Measurements from ENCODE around the gene TSPAN18.

Gene TSPAN18

DNA sequence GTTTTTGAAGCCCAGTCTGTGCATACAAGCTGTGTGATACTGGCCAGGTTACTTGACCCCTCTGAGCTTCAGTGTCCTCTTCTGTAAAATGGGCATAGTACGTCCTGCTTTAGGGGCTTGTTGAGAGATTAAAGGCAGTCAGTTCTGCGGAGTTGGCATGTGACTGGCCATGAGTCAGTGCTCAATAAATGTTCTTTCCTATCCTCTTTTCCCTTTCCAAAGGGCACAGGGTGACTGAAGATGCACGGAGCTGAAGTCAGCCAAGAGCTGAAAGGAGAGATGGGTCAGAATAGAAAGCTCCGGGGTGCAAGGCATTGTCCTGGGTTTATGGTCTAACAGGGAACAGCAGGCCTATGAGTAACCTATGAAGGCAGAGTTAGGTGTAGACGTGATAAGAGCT is 175.0 kb downstream of the TSPAN18 start:
- no peak for DNase-seq

DNA sequence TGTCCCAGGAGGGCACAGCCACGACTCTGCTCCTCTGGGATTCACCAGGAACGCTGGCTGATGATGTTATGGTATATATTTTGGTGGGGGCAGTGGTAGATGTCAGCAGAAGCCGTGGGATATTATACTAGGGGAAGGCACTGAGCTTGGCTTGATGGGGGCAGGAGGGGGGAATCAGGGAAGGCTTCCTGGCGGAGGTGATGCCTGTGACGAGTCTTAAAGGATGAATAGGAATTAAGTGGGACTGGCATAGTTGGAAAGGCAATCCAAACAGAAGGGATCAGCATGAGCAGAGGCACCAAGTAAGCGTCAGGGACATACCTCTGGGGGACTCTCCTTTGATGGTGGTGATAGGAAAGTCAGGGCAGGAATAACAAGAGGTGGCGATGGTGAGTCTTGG is 176.3 kb downstream of the TSPAN18 start:
- no peak for DNase-seq

GRCh38 chr11:44903518-44903917 is 176.8 kb downstream of the TSPAN18 start:
- DNase-seq, result no peak

DNA sequence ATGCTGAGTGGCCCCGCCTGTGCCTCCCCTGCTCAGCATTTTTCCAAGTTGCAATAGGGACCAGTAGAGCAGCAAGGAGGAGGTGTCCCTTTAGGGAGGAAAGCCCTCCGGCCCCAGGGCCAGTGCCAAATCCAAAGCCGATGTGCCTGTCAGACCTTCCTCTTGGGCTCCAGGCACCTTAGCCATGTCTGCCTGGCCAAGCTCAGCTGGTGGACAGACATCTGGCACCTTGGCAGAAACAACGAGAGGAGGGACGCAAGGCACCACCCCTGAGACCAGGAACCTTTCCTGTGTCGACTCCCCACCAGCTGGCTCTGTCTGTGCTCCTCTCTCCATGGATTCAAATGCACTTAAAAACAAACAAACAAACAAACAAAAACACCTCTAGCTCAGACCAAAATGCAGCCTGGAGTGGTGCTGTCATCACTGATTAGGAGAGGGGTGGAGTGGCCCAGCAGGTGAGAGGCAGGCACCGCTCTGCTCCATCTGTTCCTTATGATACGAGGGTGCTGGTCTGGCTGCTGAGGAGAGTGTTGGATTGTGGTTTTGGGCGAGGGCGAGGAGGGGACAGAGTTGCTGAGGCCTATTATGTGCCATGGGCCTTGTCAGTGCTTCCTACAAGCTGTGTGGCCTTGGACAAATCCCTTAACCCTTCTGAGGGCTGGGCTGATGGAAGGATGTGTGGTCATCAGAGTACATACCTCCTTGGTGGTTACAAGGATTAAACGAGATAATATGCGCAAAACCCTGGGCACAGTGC is 177.7 kb downstream of the TSPAN18 start:
- DNase-seq, result no peak

- DNase-seq, result no peak
Observed at GRCh38 chr11:44905131-44905866, 178.5 kb downstream of the TSPAN18 start.

DNA sequence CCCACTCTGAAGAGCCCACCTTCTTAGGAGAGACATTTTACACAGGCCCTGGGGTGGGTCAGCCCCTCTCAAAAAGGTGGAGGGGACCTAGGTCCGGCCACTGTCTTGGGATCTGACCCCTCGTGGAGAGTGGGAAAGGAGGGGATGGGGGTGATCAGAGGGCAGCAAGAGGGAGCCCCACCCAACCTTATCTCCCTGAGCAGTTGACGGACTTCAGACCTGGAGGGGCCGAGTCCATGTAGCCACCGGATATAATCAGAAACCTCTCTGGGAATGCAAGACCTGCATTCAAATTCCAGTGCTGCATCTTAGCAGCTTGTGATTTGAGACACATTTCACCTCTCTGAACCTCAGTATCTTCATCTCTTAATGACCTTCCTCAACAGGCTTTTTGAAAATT is 179.9 kb downstream of the TSPAN18 start:
- no peak for DNase-seq

GRCh38 chr11:44909557-44909956 is 182.8 kb downstream of the TSPAN18 start:
- DNase-seq, result no peak

- DNase-seq, result no peak
Observed at GRCh38 chr11:44910591-44910990, 183.8 kb downstream of the TSPAN18 start.

GRCh38 chr11:44911029-44911814 is 184.5 kb downstream of the TSPAN18 start:
- peak; percentile 92 for DNase-seq

DNA sequence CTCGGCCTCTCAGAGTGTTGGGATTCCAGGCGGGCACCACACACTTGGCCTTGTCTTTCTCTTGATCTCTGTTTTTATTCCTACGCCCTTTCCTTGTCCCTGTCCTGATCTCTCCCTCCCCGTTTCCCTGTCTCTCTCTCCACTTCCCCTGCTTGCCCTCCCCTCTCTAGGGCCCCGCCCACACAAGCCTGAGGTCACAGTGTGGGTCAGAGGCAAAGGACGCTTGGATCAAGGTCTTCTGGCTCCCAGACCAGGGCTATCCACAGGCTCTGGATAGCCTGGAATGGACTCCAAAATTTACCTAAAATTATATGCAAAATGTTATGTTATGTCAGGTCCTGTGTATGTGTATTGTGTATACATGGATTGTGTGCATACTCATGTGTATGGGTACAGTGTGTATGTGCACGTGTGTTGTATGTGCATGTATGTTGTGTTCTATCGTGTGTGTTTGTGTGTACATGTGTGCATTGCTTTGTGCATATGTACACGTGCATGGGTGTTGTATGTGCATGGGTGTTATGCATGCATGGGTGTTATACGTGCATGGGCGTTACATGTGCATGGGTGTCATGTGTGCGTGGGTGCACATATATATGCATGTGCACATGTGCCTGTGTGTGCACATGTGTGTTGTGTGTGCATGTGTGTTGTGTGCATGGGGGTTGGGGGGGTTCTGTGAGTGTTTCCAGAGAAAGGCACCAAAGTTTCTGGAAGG is 185.7 kb downstream of the TSPAN18 start:
- DNase-seq, result no peak

DNA sequence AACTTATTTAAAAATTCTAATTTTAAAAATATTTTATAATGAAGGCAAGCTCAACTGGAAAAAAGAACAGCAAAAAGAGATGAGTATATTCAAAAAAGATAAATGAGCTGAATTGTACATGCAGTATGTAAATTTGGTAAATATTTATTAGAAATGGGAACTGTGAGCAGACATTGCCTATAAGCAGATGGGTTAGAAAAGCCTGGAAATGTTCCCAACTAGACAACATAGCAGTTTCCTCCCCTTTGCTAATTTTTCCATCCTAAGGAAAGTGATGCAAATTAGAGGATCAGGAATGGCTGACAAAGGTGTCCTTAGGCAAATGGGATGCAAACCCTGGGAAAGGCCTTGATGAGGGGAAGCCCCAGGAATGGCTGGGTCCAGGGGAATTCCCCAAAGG is 186.7 kb downstream of the TSPAN18 start:
- DNase-seq, result no peak

- DNase-seq, result no peak
Observed at GRCh38 chr11:44914105-44914504, 187.3 kb downstream of the TSPAN18 start.

DNA sequence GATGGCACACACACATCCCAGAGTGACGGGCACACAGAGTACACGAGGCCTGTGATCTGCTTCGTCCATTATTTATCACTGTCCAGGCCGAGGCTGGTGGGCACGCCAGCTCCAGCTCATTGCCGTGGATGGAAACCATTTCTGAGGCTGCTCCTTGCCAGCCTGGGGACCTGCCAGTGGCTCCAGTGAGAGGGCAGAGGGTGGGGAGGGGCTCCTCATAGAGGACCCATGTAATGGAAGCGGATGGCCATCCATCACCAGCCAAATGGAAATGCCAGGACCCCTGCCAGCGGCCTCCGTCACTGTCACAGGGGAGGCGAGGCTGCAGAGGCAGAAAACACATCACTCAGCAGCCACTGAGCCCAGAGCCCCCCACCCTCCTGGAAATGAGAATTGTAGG is 188.2 kb downstream of the TSPAN18 start:
- no peak for DNase-seq

DNA sequence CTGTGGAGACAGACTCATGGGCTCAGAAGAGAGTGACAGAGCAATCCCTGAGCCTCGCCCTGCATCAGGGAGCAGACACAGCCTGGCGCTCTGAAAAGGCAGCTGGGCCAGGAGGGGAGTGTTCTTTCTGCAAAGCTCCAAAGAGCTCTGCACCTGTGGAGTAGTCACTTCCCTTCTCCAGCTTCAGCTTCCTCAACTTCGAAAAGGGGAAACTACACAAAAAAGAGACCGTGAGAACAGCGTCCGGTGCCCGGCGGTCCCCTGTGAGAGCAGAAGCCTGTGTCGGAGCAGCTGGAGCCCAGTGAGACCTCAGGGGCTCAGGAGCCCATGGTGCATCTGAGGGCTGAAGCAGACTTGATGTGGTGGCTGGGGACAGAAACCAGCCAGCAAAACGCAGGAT is 188.9 kb downstream of the TSPAN18 start:
- no peak for DNase-seq

DNA sequence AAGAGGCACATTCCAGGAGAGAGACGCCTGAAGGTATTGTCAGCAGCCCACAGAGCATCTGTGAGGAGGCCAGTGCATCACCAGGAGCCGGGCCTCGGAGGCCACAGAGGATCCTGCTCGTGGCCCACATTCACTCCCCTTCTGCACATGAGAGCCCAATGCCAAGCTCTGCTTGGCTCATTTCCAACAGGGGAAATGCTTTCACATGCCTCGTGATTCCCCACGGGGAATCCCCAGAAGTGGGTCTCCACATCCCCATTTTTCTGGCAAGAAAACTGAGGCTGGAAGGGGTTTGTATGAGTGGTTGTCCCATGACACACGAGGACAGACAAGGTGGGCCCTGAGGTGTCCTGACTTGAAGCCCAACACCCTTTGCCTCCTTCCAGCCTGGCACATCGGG is 189.6 kb downstream of the TSPAN18 start:
- DNase-seq, result no peak

GRCh38 chr11:44916801-44917385 is 190.1 kb downstream of the TSPAN18 start:
- DNase-seq, result no peak

DNA sequence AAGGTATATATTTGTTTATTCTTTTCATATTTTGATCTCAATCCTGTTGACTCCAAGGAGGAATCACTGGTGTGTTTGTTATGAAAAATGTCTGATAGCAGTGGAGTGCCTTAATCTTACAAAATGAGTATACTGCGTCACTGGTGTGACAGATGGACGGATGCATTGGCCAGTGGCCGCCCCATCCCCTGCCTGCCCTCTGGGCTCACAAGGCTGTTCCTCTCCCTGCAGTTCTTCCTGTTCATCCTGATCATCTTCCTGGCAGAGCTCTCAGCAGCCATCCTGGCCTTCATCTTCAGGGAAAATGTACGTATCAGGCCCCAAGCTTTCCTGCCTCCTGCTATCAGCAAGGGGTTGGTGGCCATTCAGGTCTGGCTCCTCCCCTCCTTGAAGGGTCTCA is 191.0 kb downstream of the TSPAN18 start:
- DNase-seq, result no peak

GRCh38 chr11:44920451-44920850 is 193.7 kb downstream of the TSPAN18 start:
- DNase-seq, result no peak

GRCh38 chr11:44923115-44923514 is 196.4 kb downstream of the TSPAN18 start:
- DNase-seq, result no peak

DNA sequence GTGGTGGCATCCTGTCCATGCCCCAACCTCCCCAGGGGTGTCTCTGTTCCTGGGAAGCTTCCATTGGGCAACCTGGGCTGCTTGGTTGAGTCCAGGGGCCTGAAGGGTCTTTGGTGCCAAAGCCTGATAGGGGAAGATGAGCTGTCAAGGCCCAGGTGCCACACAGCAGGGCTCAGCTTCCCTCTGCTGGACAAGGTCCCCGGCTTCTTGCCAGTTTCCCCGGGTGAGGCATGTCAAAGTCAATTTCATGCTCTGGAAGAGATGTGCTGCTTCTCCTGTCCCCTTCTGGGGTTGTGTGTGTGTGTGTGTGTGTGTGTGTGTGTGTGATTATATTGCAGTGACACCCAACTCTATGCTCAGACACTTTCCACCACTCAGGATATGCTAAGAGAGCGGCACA is 197.0 kb downstream of the TSPAN18 start:
- DNase-seq, result no peak

GRCh38 chr11:44926036-44926435 is 199.3 kb downstream of the TSPAN18 start:
- DNase-seq, result no peak

DNA sequence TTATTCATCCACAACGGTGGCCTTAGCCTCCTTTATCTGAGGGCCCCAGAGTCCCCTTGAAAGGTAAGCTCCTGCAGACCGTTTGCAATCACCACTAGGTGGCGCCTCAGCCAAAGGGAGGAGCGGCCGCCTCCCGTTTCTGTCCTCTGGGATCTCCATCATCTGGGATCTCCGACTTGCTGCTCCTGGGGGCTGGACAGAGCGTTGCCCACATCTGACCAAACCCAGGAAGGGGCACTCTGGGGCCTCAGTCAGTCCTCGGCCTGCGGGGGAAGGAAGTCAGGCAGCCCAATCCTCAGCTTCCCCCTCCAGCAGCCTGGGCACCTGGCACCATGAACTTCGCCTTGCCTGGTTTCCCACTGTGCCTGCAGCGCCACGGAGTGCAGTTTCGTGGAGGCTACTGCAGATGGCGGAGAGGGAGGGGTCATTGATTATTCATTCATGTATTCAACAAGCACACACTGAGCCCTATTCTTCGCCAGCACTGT is 200.5 kb downstream of the TSPAN18 start:
- peak; percentile 76 for DNase-seq

All from right forelimb (tissue), 1 donor.